Keratinocyte (primary cell): Measurements from ENCODE around the gene ZNF107. TPM values are rescaled to one million over a fixed set of nuclear protein-coding genes. Genes with fewer than 3 reads are reported as not detected.
"Not testable (repeated sequence)": the region's sequence is repeated elsewhere in the genome, so short reads cannot be mapped to it uniquely, and the experiment has no call there.

Experiments used
- DNase-seq: peaks from one replicate; pipeline ENCODE4 v3.0.0-alpha.2; 2011; ENCODE audit warnings: low read depth, missing footprints, low spot score
- FAIRE-seq: peaks from 2 replicates; lab custom pipeline; 2011; peaks lifted over from hg19 to GRCh38; lab: Jason Lieb, UNC
- H2AFZ ChIP-seq: 2 replicates; pipeline ENCODE4 v1.6.0; 2012; ENCODE audit warnings: low read length, control low read depth, inconsistent platforms; ENCODE audit not compliant: control insufficient read depth
- H3K27ac ChIP-seq: 2 replicates; pipeline ENCODE4 v1.5.1; 2011; ENCODE audit warnings: low read length; ENCODE audit not compliant: control insufficient read depth, insufficient read depth
- H3K27me3 ChIP-seq: 3 replicates; pipeline ENCODE4 v1.6.0; 2011; ENCODE audit warnings: low read length; ENCODE audit not compliant: control insufficient read depth, insufficient read depth; ENCODE audit errors: extremely low read depth
- H3K36me3 ChIP-seq, 2 experiments: 2 replicates in 1 of 2; 3 replicates in 1 of 2; pipeline ENCODE4 v1.5.1; 2011; ENCODE audit warnings: low read length in 2 of 2, mild to moderate bottlenecking in 1 of 2; ENCODE audit not compliant: control insufficient read depth in 2 of 2, insufficient read depth in 2 of 2; ENCODE audit errors: extremely low read depth in 1 of 2
- H3K4me1 ChIP-seq: 3 replicates; pipeline ENCODE4 v1.5.1; 2011; ENCODE audit warnings: low read length; ENCODE audit not compliant: control insufficient read depth, insufficient read depth; ENCODE audit errors: extremely low read depth
- H3K4me2 ChIP-seq: 3 replicates; pipeline ENCODE4 v1.6.0; 2011; ENCODE audit warnings: low read depth, low read length; ENCODE audit not compliant: control insufficient read depth, insufficient read depth; ENCODE audit errors: extremely low read depth
- H3K4me3 ChIP-seq, 3 experiments: fragments of 200-600 bp in 1 of 3; sonication (generic) in 1 of 3; 2 replicates in 2 of 3; 3 replicates in 1 of 3; pipeline ENCODE4 v1.5.1; 2011 to 2016; ENCODE audit warnings: low read length in 3 of 3, mild to moderate bottlenecking in 3 of 3, control low read depth in 2 of 3, inconsistent platforms in 1 of 3, low read depth in 1 of 3, mixed read lengths in 1 of 3, mixed run types in 1 of 3, moderate library complexity in 1 of 3; ENCODE audit not compliant: control insufficient read depth in 2 of 3, insufficient read depth in 2 of 3; ENCODE audit errors: extremely low read depth in 1 of 3
- H3K79me2 ChIP-seq: 2 replicates; pipeline ENCODE4 v1.6.0; 2012; ENCODE audit warnings: low read length; ENCODE audit not compliant: control insufficient read depth, insufficient read depth
- H3K9ac ChIP-seq: 3 replicates; pipeline ENCODE4 v1.6.0; 2011; ENCODE audit warnings: low read length; ENCODE audit not compliant: control insufficient read depth, insufficient read depth; ENCODE audit errors: extremely low read depth
- H3K9me1 ChIP-seq: 3 replicates; pipeline ENCODE4 v1.6.0; 2011; ENCODE audit warnings: low read length; ENCODE audit not compliant: control insufficient read depth, insufficient read depth; ENCODE audit errors: extremely low read depth
- H3K9me3 ChIP-seq: 2 replicates; pipeline ENCODE4 v1.5.1; 2012; ENCODE audit warnings: low read depth, low read length; ENCODE audit not compliant: control insufficient read depth
- H4K20me1 ChIP-seq: 3 replicates; pipeline ENCODE4 v1.6.0; 2011; ENCODE audit warnings: low read length; ENCODE audit not compliant: control insufficient read depth, insufficient read depth; ENCODE audit errors: extremely low read depth
- EZH2 ChIP-seq: IDR thresholded peaks from one replicate; pipeline ENCODE4 v1.6.1; 2012; ENCODE audit warnings: inconsistent platforms, mild to moderate bottlenecking, low read length, moderate library complexity
- dilution Hi-C: fragments of 300-500 bp; cut with MboI; formaldehyde crosslinking; loops from one replicate; pipeline ENCODE4 v1.7.0; 2020; ENCODE audit warnings: low sequenced_read_pairs; ENCODE audit not compliant: extremely low pct_ligation_motif_present
- polyA plus RNA-seq, 5 experiments: library from polyadenylated mRNA; depleted of rRNA in 3 of 5; stranded (reverse) in 3 of 5; stranded (forward) in 1 of 5; unstranded in 1 of 5; fragments of >200 nt; gene quantifications; 1 replicate in 1 of 5; 2 replicates in 3 of 5; 3 replicates in 1 of 5; pipeline versions ENCODE4 v1.2.1 to v1.2.3, GENCODE V29; 2011 to 2012; ENCODE audit warnings: missing spikeins in 2 of 5, low read depth in 1 of 5, low replicate concordance in 1 of 5
- TF ChIP-seq, protein P1 (sequence below), 3 experiments: IDR thresholded peaks in 1 of 3; conservative IDR thresholded peaks in 1 of 3; optimal IDR thresholded peaks in 1 of 3; 2 replicates in 2 of 3; 3 replicates in 1 of 3; pipeline versions ENCODE3 to v1.5.1; 2011; ENCODE audit warnings: low read length in 3 of 3, mild to moderate bottlenecking in 3 of 3, moderate library complexity in 2 of 3, control low read depth in 1 of 3, inconsistent platforms in 1 of 3; ENCODE audit not compliant: insufficient read depth in 2 of 3; ENCODE audit errors: extremely low read depth in 1 of 3

ZNF107 gene
- polyA plus RNA-seq, 1 donor (not counting 4 experiments of a cell fraction or from before 2014, with no cell fraction given), result 5.5 TPM

- H3K27ac ChIP-seq, result no peak overlapping the region
- H3K9me3 ChIP-seq, result no peaks in the 10 kb centered on the region
- no peaks in the 10 kb centered on the region for H3K4me1 ChIP-seq
- no peaks in the 10 kb centered on the region for H3K9me1 ChIP-seq
- no peak overlapping the region for H3K9ac ChIP-seq
- H3K36me3 ChIP-seq, result no peaks in the 10 kb centered on the region
- DNase-seq, result no peak
- FAIRE-seq, result no peak
- no peaks in the 10 kb centered on the region for H3K79me2 ChIP-seq
- dilution Hi-C loops, result no loop called here
- no peaks in the 10 kb centered on the region for H4K20me1 ChIP-seq
- no peaks in the 10 kb centered on the region for H3K27me3 ChIP-seq
- H2AFZ ChIP-seq, result no peak overlapping the region
- H3K4me3 ChIP-seq, result no peak overlapping the region
- no peak overlapping the region for H3K4me2 ChIP-seq
- TF ChIP-seq, protein P1, sequence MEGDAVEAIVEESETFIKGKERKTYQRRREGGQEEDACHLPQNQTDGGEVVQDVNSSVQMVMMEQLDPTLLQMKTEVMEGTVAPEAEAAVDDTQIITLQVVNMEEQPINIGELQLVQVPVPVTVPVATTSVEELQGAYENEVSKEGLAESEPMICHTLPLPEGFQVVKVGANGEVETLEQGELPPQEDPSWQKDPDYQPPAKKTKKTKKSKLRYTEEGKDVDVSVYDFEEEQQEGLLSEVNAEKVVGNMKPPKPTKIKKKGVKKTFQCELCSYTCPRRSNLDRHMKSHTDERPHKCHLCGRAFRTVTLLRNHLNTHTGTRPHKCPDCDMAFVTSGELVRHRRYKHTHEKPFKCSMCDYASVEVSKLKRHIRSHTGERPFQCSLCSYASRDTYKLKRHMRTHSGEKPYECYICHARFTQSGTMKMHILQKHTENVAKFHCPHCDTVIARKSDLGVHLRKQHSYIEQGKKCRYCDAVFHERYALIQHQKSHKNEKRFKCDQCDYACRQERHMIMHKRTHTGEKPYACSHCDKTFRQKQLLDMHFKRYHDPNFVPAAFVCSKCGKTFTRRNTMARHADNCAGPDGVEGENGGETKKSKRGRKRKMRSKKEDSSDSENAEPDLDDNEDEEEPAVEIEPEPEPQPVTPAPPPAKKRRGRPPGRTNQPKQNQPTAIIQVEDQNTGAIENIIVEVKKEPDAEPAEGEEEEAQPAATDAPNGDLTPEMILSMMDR (optimal IDR thresholded peaks at IDR 0.05 in 1 of 3, IDR thresholded peaks at IDR 0.05 in 1 of 3, conservative IDR thresholded peaks at IDR 0.05 in 1 of 3; ENCODE audit: extremely low read depth in 1 of 3, insufficient read depth in 2 of 3, low read length in 3 of 3), result no peak
- no peak for TF ChIP-seq EZH2
Measured at GRCh38 chr7:64736575-64736974, 70.6 kb downstream of the ZNF107 start.

DNA sequence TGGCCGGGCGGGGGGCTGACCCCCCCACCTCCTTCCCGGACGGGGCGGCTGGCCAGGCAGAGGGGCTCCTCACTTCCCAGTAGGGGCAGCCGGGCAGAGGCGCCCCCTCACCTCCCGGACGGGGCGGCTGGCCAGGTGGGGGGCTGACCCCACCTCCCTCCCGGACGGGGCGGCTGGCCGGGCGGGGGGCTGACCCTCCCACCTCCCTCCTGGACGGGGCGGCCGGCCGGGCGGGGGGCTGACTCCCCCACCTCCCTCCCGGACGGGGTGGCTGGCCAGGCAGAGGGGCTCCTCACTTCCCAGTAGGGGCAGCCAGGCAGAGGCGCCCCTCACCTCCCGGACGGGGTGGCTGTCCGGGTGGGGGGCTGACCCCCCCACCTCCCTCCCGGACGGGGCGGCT lies 72.5 kb downstream of the ZNF107 start:
- H3K4me1 ChIP-seq, H3K36me3 ChIP-seq, DNase-seq, FAIRE-seq, H3K9me3 ChIP-seq, H3K9me1 ChIP-seq, H3K4me3 ChIP-seq, H3K27me3 ChIP-seq, dilution Hi-C loops, H4K20me1 ChIP-seq, H3K9ac ChIP-seq, H3K79me2 ChIP-seq, H3K4me2 ChIP-seq, H2AFZ ChIP-seq, H3K27ac ChIP-seq: not testable (repeated sequence)

DNA sequence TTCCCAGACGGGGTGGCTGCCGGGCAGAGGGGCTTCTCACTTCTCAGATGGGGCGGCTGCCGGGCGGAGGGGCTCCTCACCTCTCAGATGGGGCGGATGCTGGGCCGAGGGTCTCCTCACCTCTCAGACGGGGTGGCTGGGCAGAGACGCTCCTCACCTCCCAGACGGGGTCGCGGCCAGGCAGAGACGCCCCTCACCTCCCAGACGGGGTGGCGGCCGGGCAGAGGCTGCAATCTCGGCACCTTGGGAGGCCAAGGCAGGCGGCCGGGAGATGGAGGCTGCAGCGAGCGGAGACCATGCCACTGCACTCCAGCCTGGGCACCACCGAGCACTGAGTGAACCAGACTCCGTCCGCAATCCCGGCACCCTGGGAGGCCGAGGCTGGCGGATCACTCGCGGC lies 73.0 kb downstream of the ZNF107 start:
- H3K79me2 ChIP-seq, H3K27ac ChIP-seq, FAIRE-seq, dilution Hi-C loops, H3K36me3 ChIP-seq, H3K27me3 ChIP-seq, H3K9me3 ChIP-seq, DNase-seq, H4K20me1 ChIP-seq, H3K4me1 ChIP-seq, H2AFZ ChIP-seq, H3K9ac ChIP-seq, H3K4me2 ChIP-seq, H3K4me3 ChIP-seq, H3K9me1 ChIP-seq: not testable (repeated sequence)
